Measurements from ENCODE around the gene DCLK1. TPM values are rescaled to one million over a fixed set of nuclear protein-coding genes. Genes with fewer than 3 reads are reported as not detected.

DCLK1 gene
- total RNA-seq, 1 donor from 2014 or later = 4.5 TPM

DNA sequence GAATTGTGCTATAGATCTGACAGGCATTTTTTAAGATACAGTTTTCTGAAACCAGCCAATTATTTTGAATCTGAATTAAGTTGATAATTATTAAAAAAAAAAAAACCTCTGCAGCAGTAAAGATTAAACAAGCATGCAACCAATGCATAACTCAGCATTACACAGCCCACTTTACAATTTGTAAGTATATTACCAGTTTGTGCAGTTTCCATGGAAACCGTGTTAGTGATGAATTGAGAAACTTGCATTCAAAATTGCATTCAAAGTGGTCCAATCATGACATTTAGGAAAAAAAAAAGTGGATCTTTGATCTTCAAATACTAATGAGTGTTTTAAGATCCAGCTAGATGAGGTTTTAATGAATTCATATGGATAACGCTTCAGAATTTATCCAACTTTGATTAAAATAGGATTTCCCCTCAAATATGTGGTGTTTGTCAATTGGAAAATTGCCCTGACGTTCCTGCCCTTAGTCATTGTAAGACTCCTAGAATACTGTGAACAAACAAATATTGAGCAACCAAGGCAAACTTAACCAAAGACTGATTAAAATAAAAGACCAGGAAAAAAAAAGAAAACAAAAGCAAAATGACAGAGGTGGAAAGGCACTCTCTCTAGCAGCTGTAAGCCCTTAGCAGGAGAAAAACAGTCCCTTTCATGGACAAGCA, 339.9 kb downstream of the DCLK1 start:
- intact Hi-C loops (cut with DNase I) = no loop called here
- no peaks in the 10 kb centered on the region for H3K27me3 ChIP-seq
- TF ChIP-seq, protein P1, sequence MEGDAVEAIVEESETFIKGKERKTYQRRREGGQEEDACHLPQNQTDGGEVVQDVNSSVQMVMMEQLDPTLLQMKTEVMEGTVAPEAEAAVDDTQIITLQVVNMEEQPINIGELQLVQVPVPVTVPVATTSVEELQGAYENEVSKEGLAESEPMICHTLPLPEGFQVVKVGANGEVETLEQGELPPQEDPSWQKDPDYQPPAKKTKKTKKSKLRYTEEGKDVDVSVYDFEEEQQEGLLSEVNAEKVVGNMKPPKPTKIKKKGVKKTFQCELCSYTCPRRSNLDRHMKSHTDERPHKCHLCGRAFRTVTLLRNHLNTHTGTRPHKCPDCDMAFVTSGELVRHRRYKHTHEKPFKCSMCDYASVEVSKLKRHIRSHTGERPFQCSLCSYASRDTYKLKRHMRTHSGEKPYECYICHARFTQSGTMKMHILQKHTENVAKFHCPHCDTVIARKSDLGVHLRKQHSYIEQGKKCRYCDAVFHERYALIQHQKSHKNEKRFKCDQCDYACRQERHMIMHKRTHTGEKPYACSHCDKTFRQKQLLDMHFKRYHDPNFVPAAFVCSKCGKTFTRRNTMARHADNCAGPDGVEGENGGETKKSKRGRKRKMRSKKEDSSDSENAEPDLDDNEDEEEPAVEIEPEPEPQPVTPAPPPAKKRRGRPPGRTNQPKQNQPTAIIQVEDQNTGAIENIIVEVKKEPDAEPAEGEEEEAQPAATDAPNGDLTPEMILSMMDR (IDR thresholded peaks at IDR 0.05) = no peak
- ATAC-seq (no peak), DNase-seq (no peak)
- no peaks in the 10 kb centered on the region for H3K36me3 ChIP-seq
- no peak overlapping the region for H3K27ac ChIP-seq
- no peaks in the 10 kb centered on the region for H3K9me3 ChIP-seq
- H3K4me1 ChIP-seq = no peaks in the 10 kb centered on the region
- no peak overlapping the region for H3K4me3 ChIP-seq

DNA sequence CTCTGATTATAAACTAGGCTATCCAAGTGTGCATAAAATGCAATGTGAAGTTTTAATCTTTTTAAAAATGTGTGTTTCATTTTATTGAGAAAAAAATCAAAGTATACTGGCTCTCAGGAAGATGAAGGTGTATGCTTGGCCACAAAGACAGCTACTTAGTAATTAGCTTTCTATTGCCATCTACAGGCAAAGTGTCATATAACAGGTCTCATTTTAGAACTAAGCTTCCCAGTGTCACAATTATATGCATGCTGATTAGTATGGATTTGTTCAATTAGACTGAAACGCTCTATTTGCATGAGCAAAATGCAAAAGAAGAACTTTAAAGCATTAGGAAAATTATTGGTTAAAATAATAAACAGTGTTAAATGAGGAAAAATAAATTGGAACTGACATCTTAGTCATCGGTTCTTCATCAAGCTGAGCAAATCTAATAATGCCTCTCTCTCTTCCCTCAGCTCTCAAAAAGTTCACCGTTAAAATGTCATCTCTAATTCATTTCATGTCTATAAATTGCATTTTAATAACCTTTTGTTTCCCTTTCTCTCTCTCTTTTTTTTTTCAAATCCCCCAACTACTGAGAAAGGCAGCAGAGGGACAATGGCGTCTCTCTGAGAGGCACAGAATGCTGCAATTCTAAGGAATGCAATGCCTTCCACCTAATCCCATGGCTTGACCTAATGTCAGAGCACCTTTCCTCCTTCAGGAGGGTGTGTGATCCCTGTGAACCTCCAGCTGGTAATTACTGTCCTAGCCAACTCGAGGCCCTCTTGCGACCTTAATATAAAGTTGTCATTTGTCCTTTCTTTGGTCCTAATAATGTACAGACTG, 341.6 kb downstream of the DCLK1 start:
- H3K27me3 ChIP-seq = no peaks in the 10 kb centered on the region
- DNase-seq (no peak), ATAC-seq (peak; percentile 58)
- H3K4me1 ChIP-seq = no peaks in the 10 kb centered on the region
- TF ChIP-seq, protein P1 (IDR thresholded peaks at IDR 0.05) = peak; percentile 48
- no peak overlapping the region for H3K4me3 ChIP-seq
- H3K27ac ChIP-seq = no peak overlapping the region
- H3K36me3 ChIP-seq = no peaks in the 10 kb centered on the region
- H3K9me3 ChIP-seq = no peaks in the 10 kb centered on the region
- intact Hi-C loops (cut with DNase I) = no loop called here

DNA sequence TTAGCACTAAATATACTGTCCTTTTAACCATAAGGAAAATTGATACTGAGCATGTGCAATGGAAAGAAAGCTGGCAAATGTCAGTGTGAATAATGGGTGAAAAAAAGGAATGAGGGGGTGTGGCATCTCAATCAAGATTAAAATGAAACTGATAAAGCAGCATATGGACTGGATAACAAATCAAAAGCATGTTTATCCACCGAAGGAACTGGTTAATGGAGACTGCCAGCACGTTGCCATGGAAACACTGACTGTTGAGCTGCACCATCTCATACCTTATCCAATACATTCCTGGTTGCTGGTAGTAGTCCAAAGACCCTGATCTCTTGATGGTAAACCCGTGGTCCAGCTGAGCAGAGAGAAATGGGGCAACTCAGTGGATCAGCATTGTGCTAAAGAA, 343.2 kb downstream of the DCLK1 start:
- DNase-seq = no peak
- no peak for ATAC-seq

DNA sequence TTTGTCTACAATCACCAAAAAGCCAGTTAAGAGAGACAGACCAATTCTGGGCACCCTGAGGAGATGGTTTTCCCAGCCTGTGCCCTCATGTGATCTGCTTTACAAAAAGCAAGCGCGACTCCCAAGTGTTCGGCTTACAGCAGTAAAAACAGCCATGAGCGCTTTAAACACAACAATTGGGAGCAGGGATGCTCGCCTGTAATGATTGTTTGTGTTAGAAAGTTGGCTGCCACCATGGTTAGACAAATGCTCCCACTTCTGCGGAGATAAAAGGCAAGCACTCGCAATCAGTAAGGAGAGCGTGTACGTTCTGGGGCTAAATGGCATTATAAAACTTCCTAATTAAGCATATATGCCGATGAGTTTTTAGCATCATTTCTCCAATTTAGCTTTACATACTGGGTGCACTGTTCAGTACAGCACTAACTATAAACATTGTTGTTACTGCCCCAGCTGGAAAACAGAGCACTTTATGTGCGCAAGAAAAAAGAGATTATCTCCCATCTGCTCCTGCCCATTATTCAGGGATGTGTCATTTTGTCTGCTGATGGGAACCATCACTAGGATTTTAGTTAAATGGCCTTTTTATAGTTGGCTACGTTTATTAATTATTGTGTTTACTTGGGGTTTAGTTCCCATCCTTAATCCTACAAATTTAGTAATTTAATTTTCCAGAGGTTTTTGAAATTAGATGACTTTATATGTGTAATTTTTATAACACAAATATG, 345.4 kb downstream of the DCLK1 start:
- H3K36me3 ChIP-seq = no peaks in the 10 kb centered on the region
- ATAC-seq (no peak), DNase-seq (no peak)
- no peaks in the 10 kb centered on the region for H3K9me3 ChIP-seq
- no peaks in the 10 kb centered on the region for H3K4me1 ChIP-seq
- no peaks in the 10 kb centered on the region for H3K27me3 ChIP-seq
- TF ChIP-seq, protein P1 (IDR thresholded peaks at IDR 0.05) = no peak
- no peak overlapping the region for H3K27ac ChIP-seq
- intact Hi-C loops (cut with DNase I) = no loop called here
- H3K4me3 ChIP-seq = no peak overlapping the region

More for the DNA sequence above, 343.2 kb downstream of the DCLK1 start:
- TF ChIP-seq, protein P1 (IDR thresholded peaks at IDR 0.05) = no peak
- Histone ChIP-seq H3K9me3 (no peaks in the 10 kb centered on the region), H3K36me3 (no peaks in the 10 kb centered on the region), H3K4me1 (no peaks in the 10 kb centered on the region), H3K4me3 (no peak overlapping the region), H3K27me3 (no peaks in the 10 kb centered on the region), H3K27ac (no peak overlapping the region)
- intact Hi-C loops (cut with DNase I) = no loop called here

DNA sequence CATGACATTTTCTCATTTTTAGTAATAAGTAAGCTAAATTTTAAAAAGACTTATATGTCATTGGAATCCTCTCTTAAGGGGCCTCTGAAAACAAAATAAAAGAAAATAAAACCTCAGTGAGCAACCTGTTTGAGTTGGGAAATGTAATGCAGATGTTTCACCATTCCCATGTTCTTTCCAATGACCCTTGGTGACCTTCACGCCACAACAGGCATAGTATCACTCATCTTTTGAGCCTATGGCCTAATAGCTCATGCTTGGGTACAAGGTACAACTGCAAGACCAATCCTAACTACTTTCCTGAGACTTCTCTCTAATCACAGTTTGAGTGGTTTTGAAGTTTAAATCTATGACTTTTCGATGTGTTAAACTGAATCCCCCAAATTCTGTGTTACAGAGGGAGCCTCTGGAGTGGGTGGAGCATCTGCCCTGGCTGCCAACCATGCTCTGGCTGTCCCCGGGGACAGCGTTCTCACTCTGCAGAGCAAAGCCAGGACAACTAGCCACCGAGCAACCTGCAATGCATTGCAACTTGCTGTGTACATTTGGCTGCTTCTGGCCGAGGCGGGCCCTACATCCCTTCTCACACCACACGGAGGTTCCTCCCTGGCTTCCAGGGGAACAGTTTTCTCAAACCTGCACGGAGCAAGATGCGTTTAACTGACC, 346.8 kb downstream of the DCLK1 start:
- Histone ChIP-seq H3K27me3 (no peaks in the 10 kb centered on the region), H3K4me3 (no peak overlapping the region), H3K9me3 (no peaks in the 10 kb centered on the region), H3K36me3 (no peaks in the 10 kb centered on the region), H3K27ac (no peak overlapping the region), H3K4me1 (no peaks in the 10 kb centered on the region)
- intact Hi-C loops (cut with DNase I) = no loop called here
- ATAC-seq = no peak
- no peak for DNase-seq
- TF ChIP-seq, protein P1 (IDR thresholded peaks at IDR 0.05) = no peak

Measured in upper lobe of right lung (tissue), 1 donor.